Epithelial cell of alveolus of lung (primary cell): ENCODE results near the gene ITLN1. TPM values are rescaled to one million over a fixed set of nuclear protein-coding genes. Genes with fewer than 3 reads are reported as not detected.

Experiments
- total RNA-seq: library from RNA; depleted of rRNA; stranded (reverse); fragments of >200 nt; gene quantifications from 2 replicates; pipeline ENCODE4 v1.2.1, GENCODE V29; 2015

ITLN1 gene
- total RNA-seq = not detected in 2 replicates

GRCh38 chr1:160885042-160885441, at the start of gene ITLN1:
ITLN1 (minus strand) TSS chr1:160885180; CDS start chr1:160884877, 303 bp downstream.

DNA sequence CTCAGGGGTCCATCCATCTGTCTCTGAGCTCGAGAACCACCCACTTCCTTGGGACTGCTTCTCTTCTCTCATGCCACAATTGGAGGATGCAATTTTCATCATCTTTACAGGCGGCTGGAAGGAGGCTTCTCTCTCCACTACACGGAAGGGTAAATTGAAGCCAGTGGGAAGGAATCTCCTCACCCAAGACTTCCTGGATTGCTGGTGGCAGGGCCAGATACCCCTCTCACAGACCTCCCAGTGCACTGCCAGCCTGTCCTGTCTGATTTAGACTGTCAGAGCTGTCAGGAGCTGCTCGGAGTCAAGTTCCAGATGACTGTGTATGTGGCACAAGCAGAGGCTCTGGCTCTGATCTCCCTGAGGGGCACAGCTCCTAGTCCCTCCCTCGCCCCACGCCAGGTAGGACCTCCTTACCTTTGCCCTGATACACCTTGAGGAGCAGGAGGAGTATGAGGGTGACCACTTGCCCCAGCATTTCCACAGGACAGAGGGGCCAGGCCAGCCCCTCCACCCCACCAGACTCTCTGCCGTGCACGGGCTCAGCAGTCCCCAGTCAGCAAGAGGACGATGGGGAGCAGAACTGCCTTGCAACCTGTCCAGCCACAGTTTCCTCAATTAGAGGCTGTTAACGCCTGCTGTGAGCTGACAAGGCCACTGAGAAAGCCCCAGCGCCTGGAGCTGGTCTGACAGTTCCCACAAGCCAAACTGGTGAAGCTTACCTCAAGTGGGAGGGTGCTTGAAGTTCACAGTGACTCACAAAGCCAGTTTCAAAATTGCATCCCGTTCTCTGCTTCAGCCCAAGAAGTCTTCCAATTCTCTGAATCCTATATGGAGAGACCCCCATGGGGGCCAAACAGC, 22.5 kb downstream of the ITLN1 start, which contains the start of gene CD244:
CD244 (minus strand) TSS at position 685 of the 858 bp plus-strand sequence; CDS start at position 475, 210 bp downstream.

Other genes with a start within 250 kb of the ITLN1 start
- gene SLAMF1, start 238.1 kb downstream of the ITLN1 start, total RNA-seq = not detected in 2 replicates
- gene CD48, start 173.4 kb downstream of the ITLN1 start, total RNA-seq = not detected in 2 replicates
- 0.78 and 2.7 TPM in 2 replicates for gene SLAMF7, start 145.9 kb downstream of the ITLN1 start, total RNA-seq
- gene LY9, start 89.0 kb downstream of the ITLN1 start, total RNA-seq = not detected in 2 replicates
- gene CD244, start 22.3 kb downstream of the ITLN1 start, total RNA-seq = not detected in 2 replicates
- gene ITLN2, start 69.6 kb upstream of the ITLN1 start, total RNA-seq = not detected in 2 replicates
- 7.0 and 19.7 TPM in 2 replicates for gene F11R, start 136.0 kb upstream of the ITLN1 start, total RNA-seq
- 14.4 and 14.6 TPM in 2 replicates for gene TSTD1, start 153.8 kb upstream of the ITLN1 start, total RNA-seq
- gene USF1, start 160.8 kb upstream of the ITLN1 start, total RNA-seq = 26.8 and 27.8 TPM in 2 replicates
- gene ARHGAP30, start 184.7 kb upstream of the ITLN1 start, total RNA-seq = not detected in 2 replicates
- 0.65 and 0.72 TPM in 2 replicates for gene NECTIN4, start 204.4 kb upstream of the ITLN1 start, total RNA-seq
- gene KLHDC9, start 213.2 kb upstream of the ITLN1 start, total RNA-seq = 0.96 and 1.0 TPM in 2 replicates
- gene PFDN2, start 232.9 kb upstream of the ITLN1 start, total RNA-seq = 32.3 and 71.8 TPM in 2 replicates
- 35.5 and 44.5 TPM in 2 replicates for gene NIT1, start 232.9 kb upstream of the ITLN1 start, total RNA-seq
- gene DEDD, start 247.5 kb upstream of the ITLN1 start, total RNA-seq = 22.4 and 25.6 TPM in 2 replicates